Femur (tissue), 1 donor: ENCODE results near the gene ZBTB34.
A peak's percentile ranks its signal among the peaks of the same experiment; 100 is the strongest.

Experiments
- DNase-seq: peaks from one replicate; pipeline ENCODE4 v3.0.0-alpha.2; 2017

The ZBTB34 gene

GRCh38 chr9:126880226-126880946, 19.9 kb downstream of the ZBTB34 start:
- DNase-seq: no peak

- DNase-seq: no peak
These were observed 20.5 kb downstream of the ZBTB34 start for GRCh38 chr9:126880947-126881332.

DNA sequence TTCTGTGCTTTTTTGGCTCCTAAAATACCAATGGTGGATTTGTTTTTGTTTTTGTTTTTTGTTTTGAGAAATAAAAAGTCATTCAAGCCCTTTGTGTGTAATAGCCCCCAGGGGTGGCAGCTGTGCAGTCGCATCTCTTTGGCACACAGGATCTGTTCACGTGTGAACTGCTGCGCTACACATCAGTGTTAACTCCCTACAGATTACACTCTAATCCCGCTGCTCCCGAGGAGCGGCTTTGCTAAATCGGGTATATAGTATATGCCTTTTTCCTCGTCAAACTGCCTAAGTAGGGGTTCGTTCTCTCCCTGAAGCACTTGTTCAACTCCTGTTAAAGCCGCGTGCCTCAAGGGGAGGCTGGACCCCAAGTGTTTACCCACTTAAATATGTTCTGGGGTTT, 22.3 kb downstream of the ZBTB34 start:
- DNase-seq: no peak

- DNase-seq: no peak
These were observed 23.2 kb downstream of the ZBTB34 start for GRCh38 chr9:126883636-126884035.

DNA sequence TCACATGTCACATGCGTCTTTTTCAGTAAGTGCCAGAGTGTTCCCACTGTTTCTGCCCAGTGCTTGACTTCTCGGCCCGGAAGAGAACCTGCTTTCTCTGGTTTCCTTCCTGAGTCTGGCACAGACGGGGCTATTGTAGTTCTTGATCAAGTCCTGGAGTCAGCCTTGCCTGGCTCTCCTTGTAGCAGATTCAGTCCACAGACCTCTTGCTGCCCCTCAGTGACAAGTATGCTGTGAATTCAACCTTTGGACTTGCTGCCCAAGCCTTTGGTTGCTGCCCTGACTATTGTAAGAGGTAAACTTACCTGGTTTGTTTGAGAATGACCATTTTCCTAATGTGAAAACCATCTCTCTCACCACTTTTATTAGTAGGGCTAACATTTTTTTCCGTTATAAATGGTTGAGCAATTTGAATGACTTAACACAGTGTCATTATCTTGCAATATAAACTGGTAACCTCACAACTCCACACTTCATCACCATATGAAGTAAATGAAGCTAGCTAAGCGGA, 24.7 kb downstream of the ZBTB34 start:
- DNase-seq: no peak

DNA sequence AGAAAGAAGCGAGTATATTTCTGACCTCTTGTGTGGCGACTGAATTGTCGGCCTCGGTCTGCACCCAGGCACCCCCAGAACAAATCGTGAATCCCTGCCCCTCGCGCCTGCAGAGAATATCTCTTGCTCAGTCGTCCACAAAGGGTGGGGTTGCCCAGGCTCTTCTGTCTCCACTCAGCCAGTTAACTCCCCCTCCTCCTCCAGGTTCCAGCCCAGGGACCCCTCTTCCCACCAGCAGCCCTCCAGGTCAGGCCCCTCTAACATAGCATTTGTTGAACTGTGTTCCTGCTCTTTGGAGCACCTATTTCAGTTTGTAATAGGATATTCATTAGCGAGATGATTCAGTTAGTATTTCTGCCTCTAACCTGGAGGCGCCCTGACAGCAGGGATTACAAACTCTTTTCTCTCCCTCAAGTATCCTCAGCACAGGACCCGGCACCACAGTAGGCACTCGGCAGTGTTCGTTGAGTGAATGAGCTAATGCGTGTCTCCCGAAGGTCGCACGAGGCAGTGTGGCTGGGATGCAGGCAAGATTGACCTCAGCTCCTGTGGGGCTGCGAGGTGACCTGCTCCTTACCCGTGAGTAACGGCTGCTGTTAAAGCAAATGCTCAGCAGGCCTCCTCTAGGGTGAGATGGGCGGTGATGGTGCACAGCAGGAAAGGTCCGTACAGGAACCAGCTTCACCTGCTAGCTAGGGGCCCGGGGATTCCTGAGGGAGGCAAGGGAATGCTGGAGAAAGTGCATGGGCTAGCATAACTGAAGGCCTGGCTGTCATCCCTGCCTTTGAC, 25.8 kb downstream of the ZBTB34 start:
- no peak for DNase-seq

DNA sequence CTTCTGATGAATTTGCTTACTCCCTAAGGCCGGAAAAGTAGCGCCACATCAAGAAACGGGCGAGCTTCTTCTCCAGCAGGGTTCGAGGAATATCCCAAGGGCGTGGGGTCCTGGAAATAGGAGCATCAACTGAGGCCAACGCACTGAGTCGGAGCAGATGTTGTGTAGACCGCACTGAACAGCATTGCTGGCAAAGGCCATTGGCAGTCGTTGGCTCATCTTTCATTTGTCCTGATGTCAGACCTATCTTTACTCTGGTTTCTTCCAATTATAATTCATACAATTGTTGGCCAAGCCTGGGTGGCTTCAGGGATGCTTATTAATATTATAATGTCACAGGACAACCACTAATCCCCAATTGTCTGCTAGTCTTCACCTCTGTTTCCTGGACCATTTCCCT, 26.5 kb downstream of the ZBTB34 start:
- DNase-seq: no peak

GRCh38 chr9:126891676-126892075, 31.2 kb downstream of the ZBTB34 start:
- DNase-seq: no peak

DNA sequence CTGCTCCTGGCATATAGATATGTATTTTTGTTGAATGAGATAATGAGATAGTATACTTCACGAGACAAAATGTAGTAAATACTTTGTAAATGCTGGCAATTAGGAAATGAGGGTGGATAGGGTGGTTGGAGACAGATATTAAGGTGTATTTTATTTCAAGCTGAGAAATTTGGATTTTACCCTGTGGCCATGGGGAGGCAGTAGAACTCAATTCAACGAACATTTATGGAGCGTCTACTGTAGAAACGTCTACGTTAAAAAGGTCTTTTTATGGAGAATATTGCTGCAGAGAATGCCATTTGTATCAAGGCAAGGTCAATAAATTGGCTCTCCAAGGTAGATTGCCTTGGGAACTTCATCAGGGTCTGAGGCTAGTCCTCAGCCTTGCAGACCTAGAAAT, 32.6 kb downstream of the ZBTB34 start:
- no peak for DNase-seq

- no peak for DNase-seq
These were observed 33.7 kb downstream of the ZBTB34 start for GRCh38 chr9:126894052-126894603.

DNA sequence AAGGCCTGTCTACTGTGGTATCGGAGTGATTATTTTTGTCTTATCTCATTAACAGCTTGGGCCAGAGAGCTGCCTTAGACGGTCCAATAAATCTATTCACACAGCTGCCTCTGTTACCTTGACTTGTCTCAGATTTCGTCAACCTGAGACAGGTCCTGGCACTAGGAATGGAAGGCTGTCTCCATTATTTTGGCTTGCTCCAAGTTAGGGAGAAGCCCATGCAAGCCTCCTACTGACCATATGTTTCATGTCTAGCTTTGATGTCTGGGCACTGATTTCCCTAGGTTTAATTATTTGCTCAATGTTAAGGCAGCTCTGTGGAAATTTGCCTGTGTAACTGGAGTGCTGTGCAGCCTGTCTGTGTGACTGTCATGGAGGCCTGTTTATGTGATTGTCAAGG, 41.8 kb downstream of the ZBTB34 start:
- DNase-seq: no peak

DNA sequence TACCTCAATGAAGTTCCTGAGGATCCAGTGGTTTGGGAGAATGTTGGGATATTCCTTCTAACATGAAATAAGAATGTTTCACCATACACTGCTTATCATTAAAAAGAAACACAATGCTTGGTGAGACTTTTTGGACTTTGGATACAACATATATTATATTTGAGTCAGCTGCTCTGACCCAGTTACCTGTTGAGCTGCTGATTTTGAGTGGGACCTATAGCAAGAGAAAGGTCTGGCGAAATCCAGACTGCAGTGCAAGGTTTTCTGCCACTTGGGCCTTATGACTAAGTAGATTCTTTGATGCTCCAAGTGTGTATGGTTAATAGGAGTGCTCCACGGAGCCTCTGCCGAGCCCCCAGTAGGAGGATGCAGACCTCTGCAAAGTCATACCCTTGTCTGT, 44.1 kb downstream of the ZBTB34 start:
- DNase-seq: no peak

DNA sequence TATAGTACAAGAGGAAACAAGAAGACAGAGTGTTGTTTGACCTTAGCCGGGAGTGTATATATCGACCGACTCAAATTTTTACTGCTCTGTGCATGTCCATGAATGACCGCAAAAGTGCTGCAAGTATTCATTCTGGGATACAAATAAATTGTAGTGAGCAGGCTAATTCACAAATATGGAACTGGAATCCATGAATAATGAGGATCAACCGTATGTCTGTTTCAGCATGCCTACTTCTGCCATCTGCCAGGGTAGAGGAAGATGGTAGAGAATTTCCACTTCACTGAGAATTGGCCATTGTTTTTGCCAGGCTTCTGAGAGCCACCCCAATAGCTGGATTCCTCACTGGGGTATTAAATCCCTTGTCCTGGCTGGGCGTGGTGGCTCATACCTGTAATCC, 45.7 kb downstream of the ZBTB34 start:
- DNase-seq: no peak

DNA sequence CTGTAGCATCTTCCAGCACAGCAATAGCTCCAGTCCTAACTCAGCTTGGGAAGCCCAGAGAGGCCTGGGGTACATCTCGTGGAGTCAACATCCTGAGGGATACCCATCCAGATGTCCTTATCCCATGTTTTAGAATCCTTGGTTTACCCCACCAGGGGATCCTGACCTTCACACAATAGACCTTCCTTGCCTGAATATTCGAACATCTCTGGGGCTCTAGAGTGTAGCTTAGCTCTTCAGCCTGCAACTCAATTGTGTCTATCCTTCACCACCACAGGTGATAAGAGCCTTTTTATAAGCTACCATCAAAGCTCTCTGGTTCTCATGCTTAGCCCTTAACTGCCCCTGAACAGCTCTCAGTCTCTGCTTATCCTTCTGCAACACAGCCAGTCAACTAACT, 46.6 kb downstream of the ZBTB34 start:
- no peak for DNase-seq

DNA sequence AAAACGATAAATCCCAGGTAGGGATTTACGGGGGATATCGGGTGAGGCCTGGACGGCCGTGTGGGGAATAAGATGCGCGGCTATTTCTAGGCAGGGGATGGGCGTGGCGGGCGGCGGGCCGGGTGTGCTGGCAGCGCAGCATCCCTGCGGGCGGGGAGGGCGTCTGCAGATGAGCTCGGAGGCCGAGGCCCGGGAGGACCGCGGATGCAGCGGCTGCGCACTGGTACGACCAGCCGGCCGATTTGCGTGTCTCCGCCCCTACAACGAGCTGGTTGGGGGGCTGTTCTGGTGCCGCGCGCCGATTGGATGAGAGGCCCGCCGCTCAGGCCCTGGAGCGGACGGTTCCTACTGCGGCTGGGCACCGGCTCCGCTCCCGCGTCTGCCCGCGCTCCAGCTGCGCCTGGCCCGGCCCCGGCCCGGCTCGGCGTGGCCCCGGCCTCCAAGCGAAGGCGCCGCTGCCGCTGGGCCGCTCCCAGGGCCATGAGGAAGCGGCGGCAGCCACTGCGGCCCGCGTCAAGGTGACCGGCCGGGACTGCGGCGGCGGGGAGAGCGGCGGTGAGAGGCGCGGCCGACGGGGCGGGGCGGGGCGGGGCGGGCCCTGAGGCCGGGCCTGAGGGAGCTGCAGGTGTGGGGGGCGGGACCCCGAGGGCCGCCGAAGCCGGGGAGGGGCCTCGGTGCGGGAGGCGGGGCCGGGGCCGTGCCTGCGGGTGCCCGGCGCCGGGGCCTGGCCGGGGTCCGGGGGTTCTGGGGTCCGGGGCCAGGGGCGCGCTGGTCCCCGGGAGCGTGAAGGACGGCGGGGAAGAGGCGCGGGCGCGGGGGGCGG, 54.2 kb downstream of the ZBTB34 start, which contains the start of gene RALGPS1:
Gene RALGPS1, plus strand, starts transcription at position 325 of the 823 bp plus-strand sequence. CDS start 47,508 bp downstream, outside the sequence.
- DNase-seq: peak; percentile 96

DNA sequence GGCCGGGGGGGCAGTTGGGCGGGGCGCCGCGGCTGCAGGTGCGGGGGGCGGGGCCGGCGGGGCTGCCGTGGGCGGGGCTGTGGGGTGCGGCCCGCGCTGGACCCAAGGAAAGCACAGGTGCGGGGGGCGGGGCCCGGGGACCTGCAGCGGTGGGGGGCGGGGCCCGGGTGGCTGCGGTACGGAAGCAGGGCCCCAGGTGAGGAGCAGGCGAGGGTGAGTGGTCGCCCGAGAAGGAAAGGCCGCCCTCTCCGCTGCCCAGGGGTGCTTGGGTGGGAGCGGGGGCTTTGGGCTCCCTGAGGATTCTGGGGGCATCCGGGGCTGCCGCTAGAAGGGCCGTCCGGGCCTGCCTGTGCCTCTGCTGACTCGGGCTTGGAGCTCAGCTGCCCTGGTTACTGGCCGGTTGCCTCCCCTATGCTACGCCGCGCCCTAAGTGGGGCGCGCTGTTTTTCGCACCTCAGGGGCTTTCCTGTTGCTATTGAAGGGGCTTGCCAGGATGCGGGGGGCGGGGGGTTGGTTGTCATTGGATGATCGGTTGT, 54.9 kb downstream of the ZBTB34 start:
- peak; percentile 40 for DNase-seq

DNA sequence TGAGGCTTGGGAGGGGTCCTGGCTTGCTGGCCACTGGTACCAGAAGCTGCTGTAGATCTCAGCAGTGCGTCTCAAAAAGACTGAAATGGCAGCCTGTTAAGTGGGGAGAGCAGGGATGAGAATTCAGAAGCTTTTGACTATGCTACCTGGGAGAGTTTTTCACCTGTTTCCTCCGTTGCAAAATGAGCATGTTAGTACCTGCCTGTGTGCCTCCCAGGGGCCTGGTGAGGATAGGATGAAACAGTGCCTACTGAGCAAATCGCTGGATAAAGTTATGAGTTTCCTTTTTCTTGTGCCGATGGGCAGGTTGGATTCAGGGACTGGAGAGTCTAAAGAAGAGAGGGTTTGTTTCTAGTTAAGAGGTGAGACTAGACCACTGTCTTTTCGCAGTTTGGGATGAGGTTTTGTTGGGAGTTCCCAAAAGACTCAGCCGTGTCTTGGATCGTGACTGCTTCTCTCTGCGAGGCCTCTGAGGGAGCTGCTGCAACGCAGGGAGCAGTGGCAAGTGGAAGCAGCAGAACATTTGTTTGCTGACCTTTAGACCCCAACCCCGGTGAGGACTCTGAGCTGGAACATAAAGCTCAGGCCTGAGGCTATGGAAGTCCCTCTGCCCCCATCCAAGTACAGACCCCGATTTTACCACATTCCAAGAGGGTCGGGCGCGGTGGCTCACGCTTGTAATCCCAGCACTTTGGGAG, 55.6 kb downstream of the ZBTB34 start:
- DNase-seq: no peak

DNA sequence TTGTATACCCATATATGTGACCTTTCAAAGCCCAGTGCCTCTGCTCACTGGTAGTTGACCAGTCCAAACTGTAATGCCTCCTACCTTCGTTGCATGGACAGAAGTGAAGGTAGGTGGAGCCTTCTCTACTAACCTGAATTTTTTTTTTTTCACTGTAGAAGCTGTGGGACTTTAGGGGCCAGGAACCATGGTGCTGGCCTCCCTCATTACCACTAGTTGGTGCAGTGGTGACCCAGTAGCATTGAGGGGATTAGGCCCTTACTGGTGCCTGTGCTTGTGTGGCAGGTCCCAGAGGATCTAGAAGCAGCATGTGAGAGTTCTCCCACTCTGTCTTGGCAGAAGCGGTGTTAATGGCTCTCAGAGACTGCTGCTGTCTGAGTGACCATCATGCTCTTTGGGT, 56.5 kb downstream of the ZBTB34 start:
- no peak for DNase-seq

GRCh38 chr9:126919193-126919592, 58.8 kb downstream of the ZBTB34 start:
- no peak for DNase-seq

- DNase-seq: no peak
These were observed 65.4 kb downstream of the ZBTB34 start for GRCh38 chr9:126925876-126926275.

DNA sequence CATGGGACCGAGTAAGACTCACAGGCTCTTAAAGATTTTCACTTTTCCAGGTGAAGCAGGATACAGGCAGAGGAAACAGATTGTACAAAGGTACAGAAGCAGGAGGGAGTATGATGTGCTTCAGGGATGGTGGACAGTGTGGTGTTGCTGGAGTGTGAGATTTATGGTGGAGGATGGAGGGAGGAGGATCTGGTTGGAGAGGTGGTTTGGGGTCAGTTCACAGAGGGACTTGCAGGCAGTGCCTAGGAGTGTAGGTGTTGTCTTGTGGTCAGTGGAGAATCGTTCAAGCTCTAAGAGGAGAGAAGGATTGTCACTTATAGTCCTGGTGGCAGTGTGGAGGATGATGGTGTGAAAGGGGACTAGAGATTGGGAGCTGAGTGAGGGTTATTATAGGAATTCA, 65.9 kb downstream of the ZBTB34 start:
- no peak for DNase-seq

- DNase-seq: no peak
These were observed 67.0 kb downstream of the ZBTB34 start for GRCh38 chr9:126927419-126927818.
